ENCODE results near the gene RCSD1.

RCSD1 gene

DNA sequence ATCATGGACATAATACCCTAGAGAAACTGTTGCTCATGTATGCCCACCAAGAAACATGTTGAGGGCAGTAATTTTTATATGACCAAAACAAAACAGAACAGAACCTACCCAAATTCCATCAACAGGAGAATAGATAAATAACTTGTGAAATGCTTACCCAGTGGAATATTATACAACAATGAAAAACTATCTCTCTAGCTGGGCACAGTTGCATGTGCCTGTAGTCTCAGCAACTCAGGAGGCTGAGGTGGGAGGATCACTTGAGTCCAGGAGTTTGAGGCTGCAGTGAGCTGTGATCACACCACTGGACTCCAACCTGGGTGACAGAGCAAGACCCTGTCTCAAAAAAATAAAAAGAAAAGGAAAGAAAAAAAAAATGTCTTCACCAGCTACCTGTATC lies 37.6 kb upstream of the RCSD1 start:
- no peak overlapping the region for H3K4me3 ChIP-seq (ENCODE audit: low read length)
- DNase-seq (ENCODE audit: low read depth), result no peak
- no peak for TF ChIP-seq CTCF (IDR thresholded peaks at IDR 0.05; ENCODE audit: insufficient read depth, low read depth, low read length, missing control alignments)

GRCh38 chr1:167593860-167594259 lies 36.2 kb upstream of the RCSD1 start:
- no peak overlapping the region for H3K4me3 ChIP-seq (ENCODE audit: low read length)
- TF ChIP-seq CTCF (IDR thresholded peaks at IDR 0.05; ENCODE audit: insufficient read depth, low read depth, low read length, missing control alignments), result no peak
- DNase-seq (ENCODE audit: low read depth), result no peak

- DNase-seq (ENCODE audit: low read depth), result no peak
- no peak overlapping the region for H3K4me3 ChIP-seq (ENCODE audit: low read length)
- TF ChIP-seq CTCF (IDR thresholded peaks at IDR 0.05; ENCODE audit: insufficient read depth, low read depth, low read length, missing control alignments), result no peak
Measured at GRCh38 chr1:167594822-167595221, 35.2 kb upstream of the RCSD1 start.

- peak; percentile 59 for TF ChIP-seq CTCF (IDR thresholded peaks at IDR 0.05; ENCODE audit: insufficient read depth, low read depth, low read length, missing control alignments)
- peak; percentile 45 for DNase-seq (ENCODE audit: low read depth)
- H3K4me3 ChIP-seq (ENCODE audit: low read length), result no peak overlapping the region
Measured at GRCh38 chr1:167599957-167600581, 30.0 kb upstream of the RCSD1 start.

DNA sequence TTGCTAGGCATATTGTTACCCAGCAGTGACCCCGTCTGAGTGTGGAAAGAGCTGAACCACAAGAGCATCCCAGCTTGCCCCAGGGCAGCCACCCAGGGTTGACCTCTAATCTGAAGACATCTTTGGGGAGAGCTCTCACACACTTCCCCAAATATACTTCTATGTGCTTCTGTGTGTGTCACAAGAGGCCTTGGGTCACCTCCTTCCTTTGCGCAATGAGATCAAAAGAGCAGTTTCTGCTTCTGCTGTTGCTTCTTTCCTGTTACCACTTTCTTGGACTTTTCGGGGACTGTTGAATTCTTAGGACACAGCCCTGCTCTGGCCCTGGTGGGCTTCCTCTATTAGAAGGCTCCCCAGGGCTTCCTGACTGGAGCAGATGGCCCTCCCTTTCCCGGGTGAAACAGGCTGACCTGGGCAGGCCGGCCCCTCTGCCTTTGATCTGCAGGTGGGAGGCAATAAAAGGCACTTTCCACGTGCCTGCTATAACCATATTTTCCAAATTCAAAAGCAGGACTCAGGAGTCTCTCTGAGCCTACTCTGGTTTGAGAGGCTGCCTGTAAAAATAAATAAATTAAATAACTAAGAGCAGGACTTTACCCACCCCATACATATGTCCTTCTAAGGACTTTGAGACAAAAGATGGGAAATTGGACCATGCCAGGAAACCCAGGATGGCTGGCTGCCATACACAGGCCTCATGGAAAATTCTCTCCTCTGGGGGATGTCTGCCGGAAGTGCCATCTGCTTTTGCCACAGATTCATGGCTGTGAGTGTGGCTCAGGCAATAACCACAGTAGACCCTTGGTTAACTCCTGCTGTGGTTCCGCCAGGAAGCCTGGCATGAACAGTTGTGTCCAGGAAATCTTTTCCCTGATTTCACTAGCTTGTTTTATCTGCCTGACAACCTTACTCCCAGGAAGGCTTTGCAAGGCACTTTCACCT lies 28.3 kb upstream of the RCSD1 start:
- no peak for TF ChIP-seq CTCF (IDR thresholded peaks at IDR 0.05; ENCODE audit: insufficient read depth, low read depth, low read length, missing control alignments)
- no peak overlapping the region for H3K4me3 ChIP-seq (ENCODE audit: low read length)
- DNase-seq (ENCODE audit: low read depth), result no peak

DNA sequence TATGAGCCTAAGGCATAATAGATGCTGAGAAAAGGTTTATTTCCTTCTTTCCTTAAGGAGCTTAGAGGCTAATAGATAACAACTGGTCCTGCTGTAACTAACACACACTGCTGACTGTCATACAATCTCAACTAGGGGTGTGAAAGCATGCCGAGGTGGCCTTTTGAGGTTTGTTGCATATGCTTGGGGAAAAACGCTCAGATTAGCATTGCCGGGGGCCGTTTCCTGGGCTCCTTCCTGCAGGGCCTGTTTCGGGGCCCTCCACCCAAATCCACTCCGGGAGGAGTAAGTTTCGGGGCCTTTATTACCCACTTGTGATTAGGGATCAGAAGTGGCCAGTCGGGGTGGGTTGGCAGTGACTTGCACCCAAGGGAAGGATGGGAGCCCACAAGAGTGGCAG lies 27.2 kb upstream of the RCSD1 start:
- no peak for TF ChIP-seq CTCF (IDR thresholded peaks at IDR 0.05; ENCODE audit: insufficient read depth, low read depth, low read length, missing control alignments)
- DNase-seq (ENCODE audit: low read depth), result no peak
- no peak overlapping the region for H3K4me3 ChIP-seq (ENCODE audit: low read length)
